H1 (cell line): ENCODE measurements around the gene RALGAPA2. TPM values are rescaled to one million over a fixed set of nuclear protein-coding genes. Genes with fewer than 3 reads are reported as not detected.

Source experiments
- CTCF ChIA-PET: fragments of 300-600 bp; sonication (Branson Sonifier 250); formaldehyde crosslinking; loops from one replicate; lab custom pipeline; 2021; ENCODE audit not compliant: partially characterized antibody; lab: Charles Lee
- POLR2A ChIA-PET: fragments of 300-600 bp; sonication (Branson Sonifier 250); formaldehyde crosslinking; loops from one replicate; lab custom pipeline; 2021; ENCODE audit warnings: inconsistent platforms; ENCODE audit not compliant: partially characterized antibody; lab: Charles Lee
- DNase-seq, 2 experiments: peaks; one replicate each; pipeline versions ENCODE4 v3.0.0 to v3.0.0-alpha.2; 2010 to 2022; ENCODE audit warnings: low spot score in 2 of 2, low read depth in 1 of 2, mixed read lengths in 1 of 2
- FAIRE-seq: peaks from 2 replicates; lab custom pipeline; 2011; peaks lifted over from hg19 to GRCh38; lab: Jason Lieb, UNC
- H2AFZ ChIP-seq: 2 replicates; pipeline ENCODE4 v1.8.1; 2012; ENCODE audit warnings: low read length, inconsistent platforms
- H2AK5ac ChIP-seq: 2 replicates; pipeline ENCODE4 v1.6.1; 2013; ENCODE audit warnings: low read depth, low read length
- H2BK120ac ChIP-seq: replicated peaks from 2 replicates; pipeline ENCODE3; 2013; ENCODE audit warnings: low read depth, low read length, inconsistent platforms
- H2BK12ac ChIP-seq: 2 replicates; pipeline ENCODE4 v1.6.1; 2013; ENCODE audit warnings: low read depth, low read length
- H2BK15ac ChIP-seq: 2 replicates; pipeline ENCODE4 v1.6.1; 2013; ENCODE audit warnings: low read length
- H2BK20ac ChIP-seq: 2 replicates; pipeline ENCODE4 v1.6.1; 2013; ENCODE audit warnings: low read length
- H2BK5ac ChIP-seq: 2 replicates; pipeline ENCODE4 v1.6.1; 2013; ENCODE audit warnings: low read depth, low read length
- H3K14ac ChIP-seq: 2 replicates; pipeline ENCODE4 v1.6.1; 2013; ENCODE audit warnings: inconsistent platforms; ENCODE audit not compliant: insufficient read length
- H3K18ac ChIP-seq: 2 replicates; pipeline ENCODE4 v1.6.1; 2013; ENCODE audit warnings: low read length; ENCODE audit errors: extremely low read depth
- H3K23ac ChIP-seq: 2 replicates; pipeline ENCODE4 v1.6.1; 2013; ENCODE audit warnings: inconsistent platforms; ENCODE audit not compliant: insufficient read length
- H3K23me2 ChIP-seq: 2 replicates; pipeline ENCODE4 v1.6.1; 2013; ENCODE audit warnings: low read depth, low read length
- H3K27ac ChIP-seq: 2 replicates; pipeline ENCODE4 v1.6.1; 2011; ENCODE audit warnings: low read depth, low read length, inconsistent platforms
- H3K27me3 ChIP-seq, 4 experiments: replicated peaks in 1 of 4; 1 replicate in 1 of 4; 2 replicates in 3 of 4; pipeline versions ENCODE4 v1.6.1 to v1.8.1; 2011 to 2013; ENCODE audit warnings: low read length in 3 of 4, mild to moderate bottlenecking in 3 of 4, inconsistent platforms in 2 of 4, mixed read lengths in 2 of 4, moderate library complexity in 1 of 4; ENCODE audit not compliant: control insufficient read depth in 3 of 4, insufficient read depth in 3 of 4; ENCODE audit errors: extremely low read depth in 1 of 4
- H3K36me3 ChIP-seq, 4 experiments: 2 replicates each; pipeline versions ENCODE4 v1.6.1 to v1.8.1; 2011 to 2013; ENCODE audit warnings: mild to moderate bottlenecking in 4 of 4, low read length in 3 of 4, moderate library complexity in 2 of 4, control low read depth in 1 of 4, inconsistent platforms in 1 of 4; ENCODE audit not compliant: insufficient read depth in 4 of 4, control insufficient read depth in 2 of 4
- H3K4ac ChIP-seq: replicated peaks from 2 replicates; pipeline ENCODE3; 2013; ENCODE audit warnings: low read length, low read depth, mixed read lengths, inconsistent platforms; ENCODE audit not compliant: insufficient read length
- H3K4me1 ChIP-seq, 4 experiments: replicated peaks in 1 of 4; 1 replicate in 1 of 4; 2 replicates in 3 of 4; pipeline versions ENCODE4 v1.6.1 to v1.8.1; 2011 to 2013; ENCODE audit warnings: low read length in 3 of 4, inconsistent platforms in 2 of 4, mixed read lengths in 1 of 4; ENCODE audit not compliant: insufficient read depth in 4 of 4, control insufficient read depth in 3 of 4
- H3K4me2 ChIP-seq, 2 experiments: 2 replicates each; pipeline versions ENCODE4 v1.6.1 to v1.8.1; 2011 to 2013; ENCODE audit warnings: low read depth in 2 of 2, low read length in 2 of 2, control low read depth in 1 of 2, inconsistent platforms in 1 of 2, mild to moderate bottlenecking in 1 of 2; ENCODE audit not compliant: insufficient read depth in 1 of 2
- H3K4me3 ChIP-seq, 4 experiments: fragments of 200-600, 300-600 bp in 1 of 4; sonication (generic), shearing (Covaris generic), sonication (Bioruptor Twin) in 1 of 4; 2 replicates each; pipeline versions ENCODE4 v1.5.1 to v1.8.1; 2011 to 2016; ENCODE audit warnings: low read length in 4 of 4, low read depth in 3 of 4, control low read depth in 2 of 4, inconsistent platforms in 2 of 4, mild to moderate bottlenecking in 2 of 4, mixed read lengths in 1 of 4, moderate library complexity in 1 of 4; ENCODE audit not compliant: insufficient read depth in 2 of 4; ENCODE audit errors: extremely low read depth in 1 of 4
- H3K56ac ChIP-seq: replicated peaks from 2 replicates; pipeline ENCODE3; 2013; ENCODE audit warnings: low read depth, mild to moderate bottlenecking, mixed read lengths, low read length, inconsistent platforms; ENCODE audit not compliant: insufficient read length
- H3K79me1 ChIP-seq: 2 replicates; pipeline ENCODE4 v1.6.1; 2013; ENCODE audit warnings: low read depth, low read length, control low read depth
- H3K79me2 ChIP-seq, 2 experiments: 2 replicates each; pipeline versions ENCODE4 v1.6.1 to v1.8.1; 2012 to 2013; ENCODE audit warnings: low read length in 2 of 2, mild to moderate bottlenecking in 2 of 2, inconsistent platforms in 1 of 2; ENCODE audit not compliant: insufficient read depth in 2 of 2, control insufficient read depth in 1 of 2
- H3K9ac ChIP-seq, 4 experiments: replicated peaks in 1 of 4; 1 replicate in 1 of 4; 2 replicates in 3 of 4; pipeline versions ENCODE4 v1.6.1 to v1.8.1; 2011 to 2013; ENCODE audit warnings: low read depth in 3 of 4, low read length in 3 of 4, control low read depth in 2 of 4, mild to moderate bottlenecking in 2 of 4, moderate library complexity in 2 of 4, inconsistent platforms in 1 of 4; ENCODE audit errors: extremely low read depth in 1 of 4
- H3K9me3 ChIP-seq, 2 experiments: 2 replicates each; pipeline versions ENCODE4 v1.6.1 to v1.8.1; 2012 to 2013; ENCODE audit warnings: mild to moderate bottlenecking in 2 of 2, moderate library complexity in 2 of 2, control low read depth in 1 of 2, inconsistent platforms in 1 of 2, low read depth in 1 of 2, low read length in 1 of 2, mixed read lengths in 1 of 2; ENCODE audit not compliant: insufficient read depth in 2 of 2
- H4K20me1 ChIP-seq, 2 experiments: replicated peaks in 1 of 2; 2 replicates each; pipeline versions ENCODE3 to v1.8.1; 2011 to 2013; ENCODE audit warnings: inconsistent platforms in 2 of 2, low read length in 2 of 2, mild to moderate bottlenecking in 1 of 2; ENCODE audit not compliant: insufficient read depth in 2 of 2, control insufficient read depth in 1 of 2
- H4K5ac ChIP-seq: 2 replicates; pipeline ENCODE4 v1.6.1; 2013; ENCODE audit warnings: low read length, low read depth, mixed read lengths, inconsistent platforms; ENCODE audit not compliant: insufficient read length
- H4K8ac ChIP-seq: 2 replicates; pipeline ENCODE4 v1.8.0; 2013; ENCODE audit warnings: mild to moderate bottlenecking, moderate library complexity, low read length, inconsistent platforms; ENCODE audit not compliant: insufficient read depth; ENCODE audit errors: extremely low read depth
- H4K91ac ChIP-seq: replicated peaks from 2 replicates; pipeline ENCODE3; 2013; ENCODE audit warnings: low read length, mixed read lengths, inconsistent platforms; ENCODE audit not compliant: insufficient read length
- CEBPB ChIP-seq: IDR thresholded peaks from 2 replicates; pipeline ENCODE4 v1.6.1; 2012; ENCODE audit warnings: low read depth, low read length
- JUN ChIP-seq: IDR thresholded peaks from 2 replicates; pipeline ENCODE4 v1.6.1; 2011; ENCODE audit warnings: low read depth, mild to moderate bottlenecking, improper control_type of control experiment, low read length
- KDM5A ChIP-seq: fragments of 200-600 bp; IDR thresholded peaks from 2 replicates; pipeline ENCODE4 v1.7.1; 2012; ENCODE audit warnings: mild to moderate bottlenecking, low read length, inconsistent platforms, mixed read lengths
- POU5F1 ChIP-seq: IDR thresholded peaks from 2 replicates; pipeline ENCODE4 v1.6.1; 2011; ENCODE audit warnings: low read depth, mild to moderate bottlenecking, low read length, moderate library complexity
- WGBS, 2 experiments: shearing (Covaris generic) in 1 of 2; methylation state at CpG; one replicate each; pipeline versions ENCODE4 v1.1.6 to v1.1.7; 2013 to 2015; ENCODE audit warnings: low lambda C conversion rate in 2 of 2, mixed read lengths in 2 of 2, inconsistent platforms in 1 of 2, low coverage in 1 of 2, missing lambda C conversion rate in 1 of 2; ENCODE audit not compliant: insufficient replicate concordance in 2 of 2, insufficient coverage in 1 of 2, insufficient read length in 1 of 2; ENCODE audit errors: extremely low coverage in 1 of 2, missing lambda C conversion rate in 1 of 2; 5-methylcytosine and 5-hydroxymethylcytosine counted together
- polyA plus RNA-seq, 7 experiments: library from polyadenylated mRNA; depleted of rRNA in 3 of 7; stranded (reverse) in 5 of 7; unstranded in 2 of 7; fragments of >200 nt in 5 of 7; fragments of 200-250 nt in 2 of 7; gene quantifications; 1 replicate in 5 of 7; 2 replicates in 1 of 7; 4 replicates in 1 of 7; pipeline versions ENCODE4 v1.2.1 to v1.2.3, GENCODE V29; 2011 to 2013; ENCODE audit warnings: missing spikeins in 2 of 7, mixed read lengths in 2 of 7
- total RNA-seq: library from RNA; stranded (reverse); fragmentation: NEBNext Ultra II Directional; extraction: Animal tissue kit (Norgen Biotek cat#: 25700); gene quantifications from 2 replicates; pipeline ENCODE4 v1.2.1, GENCODE V29; 2021

Gene RALGAPA2
- total and polyA plus RNA-seq, 2 of the 8 experiments (the other 6 are each of a cell fraction or from before 2014, with no cell fraction given): 5.1 to 25.5 TPM

DNA sequence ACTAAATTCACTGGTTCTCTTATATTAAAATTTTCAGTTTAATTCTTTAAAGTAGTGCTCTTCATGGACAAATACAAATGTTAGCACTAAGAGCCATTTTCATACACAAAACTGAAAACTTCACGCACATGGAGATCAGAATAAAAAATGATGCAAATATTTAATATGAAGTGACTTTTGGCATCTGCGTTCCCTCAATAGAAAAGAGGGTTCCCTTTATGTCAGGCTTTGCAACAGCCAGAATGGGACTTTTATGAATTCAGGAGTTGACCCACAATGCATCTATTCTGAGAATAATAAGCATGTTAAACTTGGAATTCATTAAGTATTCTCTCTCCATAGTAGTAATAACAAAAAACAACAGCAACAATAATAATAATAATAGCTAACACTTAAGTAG lies 218.7 kb downstream of the RALGAPA2 start:
- H3K27me3 ChIP-seq: no peaks in the 10 kb centered on the region
- no peak for DNase-seq
- H3K4me3 ChIP-seq: no peak overlapping the region
- H3K9ac ChIP-seq: no peak overlapping the region
- no peaks in the 10 kb centered on the region for H3K79me1 ChIP-seq
- no peak for FAIRE-seq
- H2BK15ac ChIP-seq: no peak overlapping the region
- no peak overlapping the region for H2BK12ac ChIP-seq
- H3K79me2 ChIP-seq: no peaks in the 10 kb centered on the region
- no peak overlapping the region for H3K27ac ChIP-seq
- CTCF ChIA-PET: interaction anchor here (0.9 to 1.2 kb wide), 3 partner anchors 15 to 100 kb away, joined by 3 to 4 read pairs (median 3); no protein-coding TSS in a partner anchor
- H2BK120ac ChIP-seq: no peak overlapping the region
- H3K36me3 ChIP-seq: no peaks in the 10 kb centered on the region
- WGBS, 2 experiments: 97% methylated on average over 2 of the region's 2 CpGs; no CpG with 5 or more reads in 1 of the 2 experiments
- H3K56ac ChIP-seq: no peak overlapping the region
- no peak overlapping the region for H4K8ac ChIP-seq
- no peak overlapping the region for H4K5ac ChIP-seq
- H2AFZ ChIP-seq: no peak overlapping the region
- peaks cover 0 to 16% (median 10%) of the 10 kb centered on the region in 4 experiments; a peak in 5 of 7 replicates for H3K4me1 ChIP-seq
- H3K9me3 ChIP-seq: no peaks in the 10 kb centered on the region
- TF ChIP-seq POU5F1: no peak
- no peak for TF ChIP-seq KDM5A
- TF ChIP-seq JUN: no peak
- no peak for TF ChIP-seq CEBPB
- H4K20me1 ChIP-seq: no peaks in the 10 kb centered on the region
- H2AK5ac ChIP-seq: no peak overlapping the region
- H2BK5ac ChIP-seq: no peak overlapping the region
- no peak overlapping the region for H3K23ac ChIP-seq
- POLR2A ChIA-PET: no interaction called here
- H3K14ac ChIP-seq: no peak overlapping the region
- H2BK20ac ChIP-seq: no peak overlapping the region
- no peaks in the 10 kb centered on the region for H3K23me2 ChIP-seq
- no peak overlapping the region for H3K18ac ChIP-seq
- H3K4ac ChIP-seq: no peak overlapping the region
- no peak overlapping the region for H3K4me2 ChIP-seq
- no peak overlapping the region for H4K91ac ChIP-seq
